BJ (cell line): Measurements from ENCODE around the gene POGZ. TPM values are rescaled to one million over a fixed set of nuclear protein-coding genes. Genes with fewer than 3 reads are reported as not detected.

ENCODE experiments used
- CTCF ChIA-PET: fragments of 350-600 bp; formaldehyde crosslinking; extraction: SDS; loops from one replicate; lab custom pipeline; 2021; ENCODE audit warnings: antibody characterized with exemption, inconsistent platforms; lab: Yijun Ruan, JAX
- POLR2A ChIA-PET: fragments of 300-600 bp; sonication (Branson Sonifier 250); formaldehyde crosslinking; extraction: SDS; loops from one replicate; lab custom pipeline; 2021; ENCODE audit warnings: antibody characterized with exemption; lab: Charles Lee
- DNase-seq: peaks from one replicate; pipeline ENCODE4 v3.0.0-alpha.2; 2011; ENCODE audit warnings: low read depth
- H3K27me3 ChIP-seq: 2 replicates; pipeline ENCODE4 v1.6.0; 2011; ENCODE audit warnings: low read length; ENCODE audit not compliant: control insufficient read depth, insufficient read depth
- H3K36me3 ChIP-seq: 2 replicates; pipeline ENCODE4 v1.5.1; 2011; ENCODE audit warnings: low read length; ENCODE audit not compliant: control insufficient read depth, insufficient read depth
- H3K4me3 ChIP-seq: 2 replicates; pipeline ENCODE4 v1.5.1; 2011; ENCODE audit warnings: low read depth, mild to moderate bottlenecking, control low read depth, low read length
- CTCF ChIP-seq: IDR thresholded peaks from 2 replicates; pipeline ENCODE4 v1.5.1; 2011; ENCODE audit warnings: low read depth, mild to moderate bottlenecking, control low read depth, inconsistent platforms, low read length, moderate library complexity; ENCODE audit not compliant: insufficient read depth
- polyA plus RNA-seq: library from polyadenylated mRNA; depleted of rRNA; stranded (reverse); fragments of >200 nt; gene quantifications from 2 replicates; pipeline ENCODE4 v1.2.3, GENCODE V29; 2011

The POGZ gene
- polyA plus RNA-seq, 1 experiment: 37.1 TPM

- Histone ChIP-seq H3K4me3 (no peak overlapping the region), H3K36me3 (peaks cover 6% of the 10 kb centered on the region; the same call in 1 of the 2 replicates), H3K27me3 (0 out of 2 replicates have a peak, but pooled peaks cover 1% of the 10 kb centered on the region)
- ChIA-PET POLR2A (no interaction called here), CTCF (no interaction called here)
- TF ChIP-seq CTCF: no peak
- no peak for DNase-seq
Measured at GRCh38 chr1:151370211-151370911, 88.9 kb downstream of the POGZ start.

GRCh38 chr1:151369621-151370048 is 89.7 kb downstream of the POGZ start:
- ChIA-PET POLR2A (no interaction called here), CTCF (interaction anchor here (0.9 kb wide), 1 partner anchor 9 kb away, joined by 3 read pairs; no protein-coding TSS in a partner anchor)
- TF ChIP-seq CTCF: no peak
- no peaks in the 10 kb centered on the region for H3K27me3 ChIP-seq
- DNase-seq: no peak
- no peak overlapping the region for H3K4me3 ChIP-seq
- H3K36me3 ChIP-seq: peaks cover 7% of the 10 kb centered on the region; the same call in 1 of the 2 replicates

- Histone ChIP-seq H3K36me3 (peaks cover 7% of the 10 kb centered on the region; the same call in 1 of the 2 replicates), H3K27me3 (no peaks in the 10 kb centered on the region), H3K4me3 (no peak overlapping the region)
- ChIA-PET POLR2A (no interaction called here), CTCF (interaction anchor here (0.9 kb wide), 1 partner anchor 8 kb away, joined by 3 read pairs; no protein-coding TSS in a partner anchor)
- no peak for TF ChIP-seq CTCF
- DNase-seq: no peak
Measured at GRCh38 chr1:151369302-151369610, 90.0 kb downstream of the POGZ start.

- Histone ChIP-seq H3K27me3 (no peaks in the 10 kb centered on the region), H3K4me3 (no peak overlapping the region), H3K36me3 (peaks cover 7% of the 10 kb centered on the region; the same call in 1 of the 2 replicates)
- no peak for TF ChIP-seq CTCF
- DNase-seq: no peak
- POLR2A ChIA-PET: no interaction called here
- CTCF ChIA-PET: interaction anchor here (0.8 to 0.9 kb wide), 2 partner anchors 8 to 28 kb away, joined by 3 read pairs; no protein-coding TSS in a partner anchor
Measured at GRCh38 chr1:151368393-151369301, 90.6 kb downstream of the POGZ start.
